GM10266 (cell line): ENCODE data around the gene MAN1A2.

ENCODE experiments used
- DNase-seq: peaks from one replicate; pipeline ENCODE4 v3.0.0; 2012; ENCODE audit errors: extremely low spot score
- TF ChIP-seq, protein P1 (sequence below): IDR thresholded peaks from 2 replicates; pipeline ENCODE4 v1.5.1; 2012; ENCODE audit warnings: mild to moderate bottlenecking, low read depth; ENCODE audit not compliant: control insufficient read depth, insufficient read depth; ENCODE audit errors: missing control alignments

Gene MAN1A2

DNA sequence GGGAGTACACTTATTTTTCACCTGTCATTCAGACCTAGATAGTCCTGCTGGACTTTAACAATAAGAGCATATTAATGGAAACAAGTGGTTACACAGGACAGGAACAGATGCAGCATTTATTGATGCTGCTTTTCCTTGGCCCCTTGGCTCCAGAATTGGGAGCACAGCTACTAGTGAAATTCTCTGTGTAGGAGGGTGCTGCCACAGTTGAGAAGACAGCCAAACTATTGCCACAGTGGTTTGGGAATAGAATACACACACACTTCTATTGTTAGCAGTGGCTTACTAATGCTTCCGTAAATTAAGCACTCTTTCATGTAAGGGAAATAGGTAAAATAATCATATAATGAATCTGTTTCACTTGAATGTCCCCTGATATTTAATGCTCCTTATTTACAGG is 133.3 kb downstream of the MAN1A2 start:
- TF ChIP-seq, protein P1, sequence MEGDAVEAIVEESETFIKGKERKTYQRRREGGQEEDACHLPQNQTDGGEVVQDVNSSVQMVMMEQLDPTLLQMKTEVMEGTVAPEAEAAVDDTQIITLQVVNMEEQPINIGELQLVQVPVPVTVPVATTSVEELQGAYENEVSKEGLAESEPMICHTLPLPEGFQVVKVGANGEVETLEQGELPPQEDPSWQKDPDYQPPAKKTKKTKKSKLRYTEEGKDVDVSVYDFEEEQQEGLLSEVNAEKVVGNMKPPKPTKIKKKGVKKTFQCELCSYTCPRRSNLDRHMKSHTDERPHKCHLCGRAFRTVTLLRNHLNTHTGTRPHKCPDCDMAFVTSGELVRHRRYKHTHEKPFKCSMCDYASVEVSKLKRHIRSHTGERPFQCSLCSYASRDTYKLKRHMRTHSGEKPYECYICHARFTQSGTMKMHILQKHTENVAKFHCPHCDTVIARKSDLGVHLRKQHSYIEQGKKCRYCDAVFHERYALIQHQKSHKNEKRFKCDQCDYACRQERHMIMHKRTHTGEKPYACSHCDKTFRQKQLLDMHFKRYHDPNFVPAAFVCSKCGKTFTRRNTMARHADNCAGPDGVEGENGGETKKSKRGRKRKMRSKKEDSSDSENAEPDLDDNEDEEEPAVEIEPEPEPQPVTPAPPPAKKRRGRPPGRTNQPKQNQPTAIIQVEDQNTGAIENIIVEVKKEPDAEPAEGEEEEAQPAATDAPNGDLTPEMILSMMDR = no peak
- DNase-seq = no peak

DNA sequence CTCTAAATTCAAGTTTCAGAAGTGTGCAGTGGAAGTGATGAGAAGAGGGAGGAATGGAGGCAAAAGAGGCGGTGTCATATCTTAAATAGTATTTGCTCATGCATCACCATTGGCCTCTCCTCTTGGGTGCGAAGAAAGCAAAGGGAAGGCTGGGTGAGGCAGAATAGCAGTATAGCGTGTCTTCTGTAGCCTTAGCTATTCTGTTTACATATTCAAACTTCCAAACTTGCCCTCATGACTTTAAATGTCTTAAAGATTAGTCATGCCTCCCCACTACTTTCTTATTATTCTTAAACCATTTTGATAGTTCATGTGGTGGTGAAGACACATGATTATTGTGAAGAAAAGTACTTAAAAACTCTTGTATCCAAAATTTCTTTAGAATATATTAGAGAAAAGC is 134.0 kb downstream of the MAN1A2 start:
- TF ChIP-seq, protein P1 = no peak
- no peak for DNase-seq

DNA sequence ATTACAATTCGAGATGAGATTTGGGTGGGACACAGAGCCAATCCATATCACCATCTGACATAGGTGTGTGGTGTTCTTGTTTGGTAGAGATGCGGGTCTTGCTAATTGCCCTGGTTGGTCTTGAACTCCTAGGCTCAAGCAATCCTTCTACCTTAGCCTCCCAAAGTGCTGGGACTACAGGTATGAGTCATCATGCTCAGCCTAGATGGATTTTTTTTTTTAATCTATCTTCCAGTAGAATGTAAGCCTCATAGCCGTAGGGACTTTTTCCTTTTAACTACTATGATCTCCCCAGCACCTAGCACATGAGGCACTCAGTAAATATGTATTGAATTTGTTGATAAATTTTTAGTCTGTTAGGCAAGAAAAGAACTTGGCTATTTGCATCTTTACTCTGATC is 144.0 kb downstream of the MAN1A2 start:
- TF ChIP-seq, protein P1 = no peak
- DNase-seq = no peak

DNA sequence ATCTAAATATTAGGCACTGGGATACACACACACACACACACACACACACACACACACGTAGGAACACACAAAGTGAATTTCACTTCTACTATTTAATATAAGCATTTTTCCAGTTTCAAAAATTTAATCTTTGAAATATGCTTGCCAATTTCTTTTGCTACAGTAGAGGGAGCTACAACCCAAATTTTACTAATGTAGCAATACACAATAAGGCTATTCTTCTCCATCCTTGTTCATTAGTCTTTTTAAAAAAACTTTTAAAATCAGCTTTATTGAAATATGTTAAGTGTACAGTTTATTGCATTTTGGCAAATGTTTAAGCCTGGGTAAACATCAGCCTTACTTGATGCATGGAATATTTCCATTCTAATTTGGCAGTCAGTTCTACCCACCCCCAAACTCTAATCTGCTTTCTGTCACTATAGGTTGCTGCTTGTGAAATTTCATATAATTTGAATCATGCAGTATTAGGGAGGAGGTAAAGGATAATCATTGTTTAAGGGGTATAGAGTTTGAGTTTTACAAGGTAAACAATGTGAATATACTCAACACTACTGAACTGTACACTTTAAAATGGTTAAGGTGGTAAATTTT is 145.6 kb downstream of the MAN1A2 start:
- TF ChIP-seq, protein P1 = peak; percentile 63
- DNase-seq = no peak

DNA sequence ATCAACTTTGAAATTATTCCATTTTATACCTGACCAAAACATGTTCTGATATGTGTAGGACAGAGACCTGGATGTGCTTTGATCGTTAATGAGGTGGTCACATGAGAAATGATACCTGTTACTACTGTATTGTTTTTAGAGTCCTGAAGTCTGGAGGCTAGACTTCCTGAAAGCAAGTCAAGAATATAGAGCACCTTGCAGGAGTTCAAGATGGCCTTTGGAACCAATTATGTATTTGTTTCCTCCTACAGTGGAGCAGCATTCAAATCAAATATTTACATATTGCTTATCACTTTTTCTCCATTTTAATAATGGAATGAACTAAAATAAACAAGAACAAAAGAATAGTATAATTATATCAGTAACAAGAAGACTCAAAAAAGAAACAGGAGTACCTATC is 155.9 kb downstream of the MAN1A2 start:
- TF ChIP-seq, protein P1 = no peak
- no peak for DNase-seq

DNA sequence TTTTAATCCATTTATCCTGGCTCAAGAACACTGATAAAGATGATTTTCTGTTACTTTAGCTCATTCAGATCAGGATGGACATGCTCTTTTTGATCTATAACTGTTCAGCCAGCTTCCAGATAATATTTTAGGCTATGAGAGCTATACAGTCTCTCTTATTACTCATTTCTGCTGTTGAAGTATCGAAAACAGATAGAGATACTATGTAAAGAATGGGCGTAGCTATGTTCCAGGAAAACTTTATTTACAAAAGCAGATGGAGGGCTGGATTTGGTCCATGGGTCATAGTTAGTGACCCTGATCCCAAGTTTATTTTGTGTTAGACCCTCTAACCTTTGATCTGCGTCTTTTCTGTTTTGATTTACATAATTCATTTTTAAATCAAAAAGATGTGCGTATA is 159.8 kb downstream of the MAN1A2 start:
- no peak for DNase-seq
- TF ChIP-seq, protein P1 = no peak

DNA sequence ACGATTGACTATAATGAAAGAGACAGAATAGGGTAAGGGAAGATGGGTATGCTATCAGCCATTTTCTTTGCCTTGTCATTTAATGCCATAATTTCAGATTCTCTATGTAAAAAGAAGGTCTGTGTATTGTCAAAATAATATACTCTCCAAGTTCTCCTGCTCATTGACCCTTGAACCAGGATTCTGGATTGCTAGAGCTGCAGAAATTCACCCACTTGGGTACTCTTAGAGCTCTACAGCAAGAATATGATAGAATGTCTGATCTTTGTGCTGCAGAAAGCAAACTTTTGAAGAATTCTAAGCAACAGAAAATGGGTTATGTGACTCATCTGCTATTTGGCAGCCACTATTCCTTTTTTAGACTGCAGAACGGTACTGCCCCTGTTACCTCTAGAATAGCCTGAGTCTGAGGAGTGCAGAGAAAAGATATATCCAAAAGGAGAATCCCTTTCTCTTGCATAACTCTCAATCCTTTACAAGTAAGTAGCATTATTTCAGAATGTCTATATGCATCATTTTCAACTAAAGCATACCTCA is 160.4 kb downstream of the MAN1A2 start:
- TF ChIP-seq, protein P1 = no peak
- no peak for DNase-seq
